DMS53 (cell line): ENCODE data around the gene DYNAP.

Experiments used
- DNase-seq: peaks from one replicate; lab custom pipeline; 2025; lab: John Stamatoyannopoulos, UW

DYNAP gene, protein sequence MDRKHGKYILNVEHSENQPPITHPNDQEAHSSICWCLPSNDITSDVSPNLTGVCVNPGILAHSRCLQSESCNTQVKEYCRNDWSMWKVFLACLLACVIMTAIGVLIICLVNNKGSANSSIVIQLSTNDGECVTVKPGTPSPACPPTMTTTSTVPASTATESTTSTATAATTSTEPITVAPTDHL

DNA sequence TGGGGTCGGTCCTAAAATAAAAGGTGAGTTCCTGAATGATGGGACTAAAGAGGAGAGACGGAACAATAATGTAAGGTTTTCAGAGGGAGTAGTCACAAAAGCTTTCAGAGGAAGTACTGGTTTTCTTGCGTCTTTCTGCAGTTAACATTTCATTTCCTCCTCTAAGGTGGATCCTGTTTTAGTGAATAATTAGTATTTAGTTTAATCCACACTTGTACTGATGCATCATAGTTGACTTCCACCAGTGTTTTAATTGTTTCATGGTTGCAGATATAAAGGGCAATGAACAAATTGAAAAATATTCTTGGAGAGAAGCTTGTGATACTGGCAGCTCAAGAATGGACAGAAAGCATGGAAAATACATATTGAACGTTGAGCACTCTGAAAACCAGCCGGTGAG lies at the start of gene DYNAP:
Gene DYNAP, plus strand, starts transcription at position 301 of the 400 bp plus-strand sequence. Its CDS starts 38 bp downstream, at position 339.
- no peak for DNase-seq

DNA sequence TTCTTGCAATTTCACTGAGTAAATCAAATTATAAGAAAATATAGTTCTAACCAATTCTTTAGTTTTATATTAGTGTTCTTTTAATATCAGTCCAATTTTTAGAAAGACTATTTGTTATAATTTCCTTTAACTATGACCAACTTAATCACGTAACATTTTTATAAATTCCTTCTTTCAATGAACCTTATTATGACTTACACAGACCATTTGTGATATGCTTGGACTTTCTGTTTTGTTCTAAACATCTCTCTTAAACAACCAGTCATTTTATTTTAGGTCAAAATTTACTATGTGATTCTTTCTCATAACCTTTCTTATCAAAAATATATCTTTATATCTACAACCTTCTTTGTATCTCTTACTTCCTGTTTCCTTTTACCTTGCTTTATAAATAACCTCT lies 39.5 kb upstream of the DYNAP start:
- peak; percentile 56 for DNase-seq

DNA sequence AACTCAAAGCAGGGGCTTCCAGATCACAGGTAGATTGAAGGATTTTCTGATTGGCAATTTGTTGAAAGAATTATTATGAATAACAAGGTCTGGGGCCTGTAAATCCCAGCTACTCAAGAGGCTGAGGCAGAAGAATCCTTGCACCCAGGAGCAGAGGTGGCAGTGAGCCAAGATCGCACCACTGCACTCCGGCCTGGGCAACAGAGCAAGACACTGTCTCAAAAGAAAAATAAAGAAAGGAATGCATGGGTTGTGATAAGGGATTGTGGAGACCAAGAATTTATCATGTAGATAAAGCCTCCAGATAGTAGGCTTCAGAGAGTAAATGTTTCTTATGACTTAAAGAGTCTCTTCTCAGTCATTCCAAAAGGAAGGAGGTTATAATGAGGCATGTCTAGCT lies 35.8 kb upstream of the DYNAP start:
- no peak for DNase-seq

DNA sequence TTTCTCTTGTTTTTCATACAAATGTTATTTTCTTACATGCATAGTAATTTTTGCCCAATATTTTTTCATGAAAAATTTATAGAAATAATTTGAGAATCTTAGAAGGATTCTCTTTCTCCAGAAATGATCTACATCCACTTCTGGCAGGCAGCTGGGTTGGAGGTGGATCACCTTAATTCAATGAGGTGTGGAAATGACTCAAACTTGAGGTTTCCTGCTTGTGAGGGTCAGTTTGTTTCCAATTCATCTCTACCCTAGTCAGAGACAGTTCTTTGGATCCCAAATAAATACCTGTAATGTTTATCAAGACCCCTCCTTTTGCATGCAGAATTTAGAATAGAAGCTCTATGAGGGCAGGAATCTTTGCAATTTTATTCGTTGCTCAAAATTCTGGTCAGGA lies 35.0 kb upstream of the DYNAP start:
- no peak for DNase-seq

DNA sequence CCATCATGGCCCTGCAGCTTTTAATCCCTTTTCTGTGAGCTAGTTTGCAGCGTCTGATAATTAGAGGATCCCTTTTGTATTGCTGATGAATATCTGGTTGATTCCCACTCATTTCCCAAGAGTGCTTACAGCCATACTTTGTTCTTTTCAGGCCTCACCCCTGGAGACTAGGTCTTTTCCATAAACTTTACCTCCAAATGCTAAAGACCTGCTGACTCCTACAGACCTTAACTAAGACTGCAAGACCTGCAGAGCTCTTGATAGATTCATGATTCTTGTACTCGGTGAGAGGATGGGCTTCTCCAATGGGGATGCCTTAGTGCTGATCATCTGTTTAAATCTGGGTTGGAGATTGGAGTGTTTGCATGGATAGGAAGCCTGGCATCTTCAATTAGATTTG lies 33.1 kb upstream of the DYNAP start:
- no peak for DNase-seq

DNA sequence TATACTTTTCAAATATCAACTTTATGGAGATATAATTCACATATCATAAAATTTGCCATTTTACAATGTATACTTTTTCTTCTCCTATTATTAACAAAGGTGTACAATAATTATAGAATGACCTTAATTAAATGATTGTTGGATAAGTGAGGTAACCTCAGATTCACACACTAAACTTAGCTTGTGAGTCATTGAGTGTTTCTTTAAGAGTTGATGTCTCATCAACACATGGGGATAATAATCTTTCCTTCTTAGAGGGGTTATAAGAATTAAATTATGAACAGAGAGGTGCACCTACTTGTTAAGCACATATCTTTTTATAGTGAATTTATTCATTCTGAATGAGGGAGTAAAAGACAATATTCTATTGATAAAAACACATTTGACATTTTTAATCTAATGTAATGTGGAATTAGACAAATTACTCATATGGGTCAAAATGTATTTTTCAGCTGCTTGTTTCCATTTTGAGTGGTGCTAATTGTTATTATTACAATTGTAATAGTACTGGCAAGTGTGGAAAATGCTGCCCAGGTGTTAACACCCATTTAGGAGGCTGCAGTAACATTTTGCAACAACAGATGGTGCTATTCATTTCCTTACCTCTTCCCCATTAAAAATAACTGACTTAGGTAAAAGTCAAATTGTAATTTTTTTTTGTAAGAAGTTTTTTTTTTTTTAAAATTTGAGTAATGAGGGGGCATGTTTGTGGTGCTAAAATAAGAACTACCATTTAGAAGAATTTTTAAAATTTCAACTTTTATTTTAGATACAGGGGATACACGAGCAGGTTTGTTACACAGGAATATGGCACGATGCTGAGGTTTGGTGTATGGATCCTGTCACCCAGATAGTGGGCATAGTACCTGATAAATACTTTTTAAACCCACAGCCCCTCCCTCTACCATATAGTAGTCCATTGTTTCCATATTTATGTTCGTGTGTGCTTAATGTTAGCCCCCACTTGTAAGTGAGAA lies 32.1 kb upstream of the DYNAP start:
- DNase-seq: peak; percentile 69

DNA sequence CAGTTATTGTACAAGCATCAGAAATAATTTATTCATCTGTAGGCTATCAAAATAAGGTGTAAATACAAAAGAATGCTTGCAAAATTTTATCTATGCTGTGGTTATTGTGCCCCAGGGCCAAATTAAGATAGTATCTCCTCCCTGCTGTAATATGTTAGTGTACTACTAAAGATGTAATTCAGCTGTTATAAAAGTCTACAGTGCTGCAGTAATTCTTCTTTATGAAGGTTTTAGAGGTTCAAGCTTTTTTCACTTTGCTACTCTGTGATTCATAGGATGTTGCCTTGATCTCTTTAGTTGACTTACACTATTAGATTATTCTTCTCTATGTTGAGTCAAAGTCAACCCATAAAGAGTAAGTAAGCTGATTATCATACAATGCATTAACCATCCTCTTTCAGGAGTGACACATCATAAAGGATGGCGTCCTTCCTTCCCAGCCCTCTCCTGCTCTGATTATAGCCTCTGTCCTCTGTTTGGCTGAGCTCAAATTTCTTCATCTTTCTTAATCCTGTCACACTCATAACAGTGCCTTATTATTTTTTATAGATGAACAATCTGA lies 29.3 kb upstream of the DYNAP start:
- DNase-seq: no peak

DNA sequence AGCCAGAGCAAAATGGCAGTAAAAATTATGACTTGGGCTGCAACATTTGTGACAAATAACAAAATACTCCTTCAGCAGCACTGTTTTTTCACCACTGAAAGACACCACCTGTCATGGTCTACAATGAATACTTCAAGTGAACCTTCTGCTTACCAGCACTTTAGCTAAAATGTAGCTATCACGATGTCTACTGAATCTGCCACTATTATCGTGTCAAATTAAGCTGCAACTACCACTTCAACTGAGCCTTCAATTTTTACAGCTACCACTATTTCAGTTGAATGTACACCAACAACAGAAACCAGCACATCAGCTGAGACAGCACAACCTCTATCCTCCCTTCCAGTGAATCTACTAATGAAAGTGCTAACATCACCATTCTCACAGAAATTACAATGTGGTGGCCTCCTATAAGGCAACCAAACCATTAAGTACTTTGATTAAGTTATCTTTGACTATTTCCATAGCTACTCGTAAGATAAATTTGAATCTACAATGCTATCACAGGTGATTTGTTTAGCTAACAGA lies 10.8 kb upstream of the DYNAP start:
- no peak for DNase-seq

DNA sequence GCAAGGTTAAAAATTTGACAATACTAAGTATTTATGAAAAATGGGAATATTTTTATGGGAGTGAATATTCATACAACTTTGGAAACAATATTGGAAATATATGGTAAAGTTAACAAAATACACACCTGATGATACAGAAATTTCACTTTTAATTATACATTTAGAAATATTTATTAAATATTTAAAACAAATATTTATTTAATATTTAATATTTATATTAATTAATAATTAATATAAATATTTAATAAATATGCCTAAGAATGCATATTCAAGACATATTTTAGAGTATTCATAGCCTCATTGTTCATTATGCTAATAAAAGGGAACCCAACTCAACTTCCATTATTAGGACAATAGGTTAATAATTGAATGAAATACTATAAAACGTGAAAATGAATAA lies 7.0 kb upstream of the DYNAP start:
- DNase-seq: no peak

DNA sequence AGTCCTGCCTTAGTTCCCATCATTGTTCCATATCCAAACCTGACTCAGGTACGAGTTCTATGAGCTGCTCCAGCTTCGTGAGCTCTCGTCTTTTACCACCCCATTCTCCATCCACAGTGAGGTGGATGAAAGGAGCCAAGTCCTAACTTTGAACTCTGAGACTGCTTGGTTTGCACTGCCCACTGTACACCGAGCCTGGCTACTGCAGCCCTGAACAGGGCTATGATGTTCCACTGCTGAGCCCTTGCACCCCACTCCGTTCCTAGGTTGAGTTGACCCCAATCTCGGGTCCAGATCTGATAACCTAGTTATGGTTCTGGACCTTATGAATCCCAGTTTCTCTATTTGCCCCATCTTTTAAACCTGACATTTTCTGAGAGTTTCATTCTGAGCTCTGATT lies 5.3 kb upstream of the DYNAP start:
- DNase-seq: no peak

DNA sequence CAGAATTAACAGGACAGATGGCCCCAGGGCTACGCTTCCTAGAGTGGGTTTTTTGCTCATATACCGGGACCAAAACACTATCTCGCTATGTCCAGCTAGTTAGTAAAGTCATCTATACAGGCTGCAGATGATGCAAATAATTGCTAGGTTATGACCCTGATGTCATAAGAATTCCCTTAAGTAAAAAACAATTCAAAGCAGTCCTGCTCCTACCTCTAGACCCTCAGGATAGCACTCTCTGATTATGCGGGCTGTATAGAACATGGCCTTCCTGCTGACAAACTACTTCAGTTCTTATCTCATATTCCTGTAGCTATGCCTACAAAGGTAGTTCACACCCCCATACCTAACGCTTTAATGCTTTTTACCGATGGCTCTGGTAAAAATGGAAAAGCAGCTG lies 13.2 kb downstream of the DYNAP start:
- DNase-seq: no peak

DNA sequence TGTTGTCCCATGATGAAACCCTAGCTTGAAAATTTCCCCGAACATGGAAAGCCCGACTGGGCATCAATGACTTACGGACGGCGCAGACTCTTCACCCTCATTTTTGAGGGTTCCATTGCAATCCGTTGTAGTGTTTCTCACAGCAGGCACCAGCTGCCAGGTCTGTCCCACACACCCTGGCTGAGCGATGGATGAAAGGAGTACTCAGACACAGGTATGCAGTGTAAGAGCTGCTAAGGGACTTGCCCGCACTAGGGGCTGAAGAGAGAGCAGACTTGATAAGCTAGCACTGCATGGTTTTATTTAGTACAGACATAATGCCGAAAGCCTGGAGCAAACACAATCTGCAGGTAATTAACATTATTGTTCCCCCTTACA lies 15.8 kb downstream of the DYNAP start:
- DNase-seq: no peak

DNA sequence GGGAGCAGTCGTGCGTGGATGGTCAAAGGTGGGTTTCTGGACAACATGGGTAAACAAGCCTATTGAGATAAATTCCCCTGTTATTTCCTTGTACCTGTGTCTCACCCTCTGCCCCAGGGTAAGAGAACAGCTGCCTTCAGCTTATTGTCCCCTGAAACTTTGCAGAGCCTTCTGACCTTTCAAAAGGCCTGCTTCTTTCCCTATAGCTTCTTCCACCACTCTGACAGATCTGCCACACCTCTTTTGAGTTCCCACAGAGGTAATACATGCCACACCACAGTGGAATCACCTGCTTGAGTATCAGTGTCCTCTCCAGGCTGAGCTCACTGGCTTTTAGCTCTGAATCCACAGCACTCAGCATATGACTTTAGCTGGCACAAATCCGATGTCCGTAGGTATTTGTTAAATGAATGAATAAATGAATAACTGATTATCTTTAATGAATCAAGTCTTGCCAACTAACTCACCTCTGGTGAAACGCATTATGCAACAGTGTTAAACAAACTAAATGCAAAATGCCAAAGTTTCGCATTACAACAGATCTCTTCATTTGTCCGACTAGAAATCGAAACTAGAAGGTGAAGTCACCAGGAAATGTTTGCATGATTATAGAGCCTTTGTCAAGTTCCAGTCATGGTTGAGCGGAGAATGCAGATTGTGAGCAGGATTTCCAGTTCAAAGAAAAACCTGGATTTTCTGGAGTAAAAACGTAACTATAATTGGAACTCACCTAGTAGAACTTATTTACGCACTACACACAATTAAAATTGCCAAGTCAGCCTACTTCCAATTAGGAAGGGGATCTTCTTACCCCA lies 16.4 kb downstream of the DYNAP start:
- peak; percentile 97 for DNase-seq

DNA sequence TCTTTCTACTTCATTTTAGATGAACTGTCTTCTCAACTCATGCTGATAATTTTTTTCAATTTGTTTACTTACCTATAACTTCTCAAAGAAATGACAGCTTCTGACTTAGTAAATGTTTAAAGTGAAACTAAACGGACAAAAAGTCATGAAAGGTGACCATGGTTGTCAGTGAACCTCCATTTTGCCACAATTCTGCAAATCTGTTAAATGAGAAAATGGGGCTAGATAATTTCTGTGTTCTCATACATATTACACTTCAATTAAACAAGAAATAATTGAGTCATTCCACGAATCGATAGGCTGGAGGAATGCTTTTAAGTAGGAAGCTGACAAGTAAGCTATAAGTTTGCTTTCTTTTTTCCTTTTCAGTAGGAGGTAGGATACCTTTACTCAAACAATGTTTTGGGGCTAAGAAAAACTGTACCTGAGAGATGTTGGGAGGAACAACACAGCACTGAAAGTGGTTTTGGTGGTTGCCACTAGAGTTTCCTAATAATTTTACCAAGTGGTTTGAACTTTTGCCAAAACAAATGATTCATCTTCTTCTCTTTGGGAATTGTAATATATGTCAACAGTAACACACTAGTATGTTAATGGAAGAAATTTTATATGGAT lies 17.1 kb downstream of the DYNAP start:
- DNase-seq: peak; percentile 76

DNA sequence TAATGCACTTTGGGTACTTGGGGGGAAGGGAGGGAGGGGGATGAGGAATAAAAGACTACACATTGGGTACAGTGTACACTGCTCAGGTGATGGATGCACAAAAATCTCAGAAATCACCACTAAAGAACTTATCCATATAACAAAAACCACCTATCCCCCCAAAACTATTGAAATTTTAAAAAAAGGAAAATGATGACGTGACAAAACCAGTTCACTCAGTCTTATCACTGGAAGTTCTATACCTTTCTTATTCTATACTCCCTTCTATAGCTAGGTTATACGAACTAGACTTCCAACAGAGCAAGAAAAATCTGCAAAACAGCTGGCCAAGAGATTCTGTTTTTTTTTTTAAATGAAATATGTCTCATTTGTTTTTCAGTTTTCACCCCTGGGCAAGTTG lies 20.8 kb downstream of the DYNAP start:
- DNase-seq: no peak

DNA sequence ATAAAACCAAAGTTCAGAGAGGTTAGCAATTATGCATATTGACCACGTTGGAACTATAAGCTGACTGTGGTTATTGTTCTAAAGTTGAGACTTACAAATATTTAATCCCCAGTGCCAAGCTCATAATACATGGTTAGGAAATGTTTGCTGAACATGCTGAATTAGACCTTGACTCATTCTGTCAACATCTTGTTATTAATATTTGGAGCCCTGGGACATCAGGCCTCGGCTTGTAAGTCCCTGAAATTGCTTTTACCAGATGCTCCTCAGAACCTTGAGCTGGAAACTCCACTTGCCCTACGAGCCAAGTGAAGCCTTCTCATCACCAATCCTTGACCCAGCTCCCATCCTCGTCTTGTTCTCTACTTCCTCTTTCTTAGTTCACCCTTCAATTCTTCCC lies 21.2 kb downstream of the DYNAP start:
- peak; percentile 72 for DNase-seq

DNA sequence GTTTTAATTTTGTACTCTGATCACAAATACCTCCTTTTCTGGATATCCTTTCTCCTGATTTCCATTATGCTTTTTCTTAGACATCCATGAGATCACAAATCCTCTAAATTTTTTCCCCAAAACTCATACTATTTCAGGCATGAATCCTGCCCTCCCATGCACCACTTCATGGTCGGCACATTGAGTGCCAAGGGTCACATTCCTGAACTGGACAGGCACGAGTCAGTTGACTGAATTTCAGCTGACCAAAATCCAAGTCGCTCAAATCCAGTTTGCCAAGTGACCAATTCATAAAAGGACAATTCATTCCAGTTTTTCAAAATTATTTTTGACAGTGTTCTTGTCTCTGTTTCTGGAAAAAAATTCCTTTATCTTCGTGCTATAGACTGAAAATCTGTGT lies 22.1 kb downstream of the DYNAP start:
- DNase-seq: no peak

DNA sequence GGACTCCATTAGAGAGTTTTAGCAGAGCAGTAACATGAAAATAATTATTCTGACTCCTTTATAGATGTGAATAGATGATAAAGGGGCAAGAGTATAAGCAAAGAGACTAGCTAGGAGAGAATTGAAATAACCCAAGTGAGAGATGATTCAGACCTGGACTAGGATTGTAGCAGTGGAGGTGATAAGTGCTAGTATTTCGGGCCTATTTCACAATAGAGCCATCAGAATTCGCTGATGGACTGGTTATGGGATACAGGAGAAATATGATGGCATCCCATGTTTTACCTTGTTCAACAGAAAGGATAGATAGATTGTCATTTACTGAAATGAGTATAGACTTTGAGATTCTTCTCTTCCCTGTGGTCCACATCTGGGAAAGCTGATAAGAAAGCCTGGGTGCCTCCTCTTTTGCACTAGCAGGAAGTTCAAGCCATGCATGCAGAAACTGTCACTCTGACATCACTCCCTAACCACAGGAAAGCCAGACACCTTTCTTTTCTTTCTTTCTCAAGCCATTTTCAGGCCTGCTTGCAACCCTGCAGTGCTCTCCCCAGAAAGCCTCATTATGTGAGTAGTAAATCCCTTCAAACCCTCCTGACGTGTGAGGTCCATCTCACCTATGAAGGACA lies 25.3 kb downstream of the DYNAP start:
- peak; percentile 45 for DNase-seq

DNA sequence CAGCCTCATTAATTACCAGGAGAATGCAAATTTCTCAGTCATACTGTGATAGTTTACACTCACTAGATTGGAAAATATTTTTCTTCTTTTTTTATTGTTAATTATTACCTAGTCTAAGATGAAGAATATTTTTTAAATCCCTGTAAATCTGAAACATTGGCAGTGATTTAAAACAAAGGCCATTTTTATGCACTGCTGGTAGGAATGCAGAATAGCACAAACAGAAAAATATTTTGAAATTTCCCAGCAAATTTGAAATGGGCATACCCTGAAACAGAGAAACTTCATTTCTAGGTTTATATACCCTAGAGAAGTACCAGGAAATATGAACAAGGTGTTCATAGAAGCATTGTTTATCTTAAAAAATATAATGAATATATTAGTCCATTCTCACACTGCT lies 31.0 kb downstream of the DYNAP start:
- no peak for DNase-seq

DNA sequence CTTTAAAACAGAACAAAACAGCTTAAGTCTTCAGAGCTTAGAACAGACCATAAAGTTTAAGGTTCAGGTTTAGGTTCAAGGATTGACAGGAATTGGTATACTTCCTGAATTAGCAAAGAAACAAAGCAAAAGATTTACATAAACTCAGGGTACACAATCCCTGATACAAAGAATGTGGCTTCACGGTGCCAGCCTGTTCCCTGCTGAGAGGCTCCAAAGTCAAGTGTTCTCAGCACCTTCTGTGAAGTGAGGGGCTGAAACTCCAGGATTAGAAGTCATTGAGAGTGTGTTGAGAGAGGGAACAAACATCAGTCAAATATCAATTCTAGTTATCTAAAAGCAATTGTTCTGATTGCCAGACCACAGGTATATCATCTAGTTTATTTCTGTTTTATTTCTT lies 35.7 kb downstream of the DYNAP start:
- no peak for DNase-seq

DNA sequence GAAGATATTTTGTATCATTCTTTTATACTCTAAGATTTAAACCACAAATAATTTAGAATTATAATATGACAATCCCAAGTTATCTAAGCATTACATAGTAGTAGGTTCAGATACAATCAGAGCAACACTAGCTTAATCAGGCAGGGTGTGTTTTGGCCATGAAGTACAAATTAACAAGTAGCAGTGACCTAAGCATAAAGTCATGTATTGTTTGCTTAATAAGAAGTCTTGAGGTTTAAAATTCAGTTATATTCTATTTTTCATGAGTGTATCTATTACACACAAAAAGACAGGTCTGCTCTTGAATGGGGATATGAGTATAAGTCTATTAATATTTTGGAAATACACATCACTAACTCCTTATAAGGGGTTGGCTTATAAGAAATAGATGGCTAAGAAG lies 39.9 kb downstream of the DYNAP start:
- no peak for DNase-seq
